Loucy (cell line): ENCODE measurements around the gene GNB1.

Experiments used
- CTCF ChIP-seq: fragments of 200-600 bp; sonication (generic); conservative IDR thresholded peaks from 2 replicates; pipeline ENCODE4 v1.5.1; 2014; ENCODE audit warnings: mild to moderate bottlenecking, antibody characterized with exemption, low read length
- EZH2phosphoT487 ChIP-seq: fragments of 200-600 bp; IDR thresholded peaks from 2 replicates; pipeline ENCODE4 v1.6.1; 2018; ENCODE audit warnings: antibody characterized with exemption, mild to moderate bottlenecking, moderate library complexity, borderline replicate concordance

- TF ChIP-seq CTCF: no peak
- TF ChIP-seq EZH2phosphoT487: no peak
These were observed 16.3 kb upstream of the GNB1 start for GRCh38 chr1:1907098-1907736.
